Measurements from ENCODE around the gene RPL39L.

DNA sequence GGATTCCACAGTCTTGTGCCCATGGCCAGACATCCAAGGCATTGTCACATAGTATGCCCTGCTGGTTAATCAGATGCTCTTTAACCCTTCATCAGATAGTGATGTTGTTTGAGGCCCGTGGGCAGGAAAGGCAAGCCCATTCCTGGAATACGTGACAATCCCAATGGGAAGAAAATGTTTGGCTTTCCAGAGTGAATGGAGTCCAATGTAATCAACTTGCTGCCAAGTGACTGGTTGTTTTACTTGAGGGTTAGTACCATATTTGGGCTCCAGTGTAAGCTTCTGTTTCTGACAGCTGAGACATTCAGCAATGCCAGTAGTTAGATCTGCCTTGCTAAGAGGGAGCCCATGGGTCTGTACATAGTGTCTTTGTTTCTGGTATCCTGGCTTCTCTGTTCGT is 31.3 kb downstream of the RPL39L start:
- TF ChIP-seq POLR2A (IDR thresholded peaks at IDR 0.05; ENCODE audit: low read length) (no peak), GATA1 (IDR thresholded peaks at IDR 0.05; ENCODE audit: low read depth, low read length) (no peak)
